ENCODE measurements around the gene KCNE5. TPM values are rescaled to one million over a fixed set of nuclear protein-coding genes. Genes with fewer than 3 reads are reported as not detected.
"Not testable (repeated sequence)": the region's sequence is repeated elsewhere in the genome, so short reads cannot be mapped to it uniquely, and the experiment has no call there.

KCNE5 gene
- total RNA-seq, 1 donor from 2014 or later: 0.52 TPM

- Mint-ChIP-seq H3K36me3 (ENCODE audit: low read depth) (no peaks in the 10 kb centered on the region), H3K27me3 (ENCODE audit: insufficient read depth) (peaks cover 6% of the 10 kb centered on the region), H3K27ac (no peak overlapping the region), H3K4me3 (no peak overlapping the region), H3K4me1 (ENCODE audit: low read depth) (no peaks in the 10 kb centered on the region), H3K9me3 (no peaks in the 10 kb centered on the region)
- intact Hi-C loops (cut with micrococcal nuclease): no loop called here
- DNase-seq (ENCODE audit: low spot score): no peak
These were observed 34.8 kb downstream of the KCNE5 start for GRCh38 chrX:109590176-109590575.

DNA sequence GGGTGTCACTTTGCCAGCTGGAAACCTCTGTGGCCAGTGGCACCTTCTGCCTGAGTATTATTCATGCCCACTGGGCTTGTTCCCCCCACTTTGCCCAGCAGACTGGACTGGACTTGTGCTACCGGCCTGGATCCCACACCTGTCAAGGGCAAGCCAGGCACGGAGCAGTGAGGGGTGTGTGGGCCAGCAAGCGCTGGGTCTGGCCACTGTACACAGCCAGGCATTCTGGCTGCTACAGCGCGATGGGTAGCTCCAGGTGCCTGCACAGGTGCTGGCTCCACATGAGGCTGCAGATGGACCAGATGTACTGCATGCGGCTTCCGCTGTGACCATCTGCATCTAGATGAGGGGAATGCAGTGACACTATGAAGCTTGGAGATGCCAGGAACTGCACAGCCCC is 39.5 kb downstream of the KCNE5 start:
- Mint-ChIP-seq H3K27me3 (ENCODE audit: insufficient read depth) (peaks cover 6% of the 10 kb centered on the region), H3K27ac (no peak overlapping the region), H3K4me1 (ENCODE audit: low read depth) (no peaks in the 10 kb centered on the region), H3K4me3 (no peak overlapping the region), H3K9me3 (no peaks in the 10 kb centered on the region), H3K36me3 (ENCODE audit: low read depth) (no peaks in the 10 kb centered on the region)
- DNase-seq (ENCODE audit: low spot score): no peak
- intact Hi-C loops (cut with micrococcal nuclease): no loop called here

DNA sequence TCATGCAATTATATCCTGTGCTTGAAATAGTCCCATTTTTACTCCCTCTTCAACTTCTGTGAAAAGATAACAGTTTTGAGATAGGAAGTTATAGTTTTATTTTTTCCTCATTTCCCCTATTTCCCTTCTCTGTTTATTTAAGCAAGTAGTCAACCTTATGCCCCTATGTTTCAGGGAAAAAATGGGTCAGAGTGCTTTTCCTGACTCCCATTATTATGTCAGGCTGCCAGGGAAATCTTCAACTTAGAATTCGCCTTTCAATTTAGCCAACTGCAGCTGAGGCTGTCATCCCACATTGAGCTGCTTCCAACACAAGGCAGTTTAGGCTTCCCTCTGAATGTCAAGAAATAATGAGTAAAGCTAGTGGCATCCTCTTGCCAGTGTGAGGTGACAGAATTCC is 46.1 kb downstream of the KCNE5 start:
- Mint-ChIP-seq H3K4me3 (no peak overlapping the region), H3K9me3 (no peaks in the 10 kb centered on the region), H3K27ac (no peak overlapping the region), H3K4me1 (ENCODE audit: low read depth) (no peaks in the 10 kb centered on the region), H3K36me3 (ENCODE audit: low read depth) (no peaks in the 10 kb centered on the region), H3K27me3 (ENCODE audit: insufficient read depth) (peaks cover 7% of the 10 kb centered on the region)
- intact Hi-C loops (cut with micrococcal nuclease): no loop called here
- DNase-seq (ENCODE audit: low spot score): no peak

DNA sequence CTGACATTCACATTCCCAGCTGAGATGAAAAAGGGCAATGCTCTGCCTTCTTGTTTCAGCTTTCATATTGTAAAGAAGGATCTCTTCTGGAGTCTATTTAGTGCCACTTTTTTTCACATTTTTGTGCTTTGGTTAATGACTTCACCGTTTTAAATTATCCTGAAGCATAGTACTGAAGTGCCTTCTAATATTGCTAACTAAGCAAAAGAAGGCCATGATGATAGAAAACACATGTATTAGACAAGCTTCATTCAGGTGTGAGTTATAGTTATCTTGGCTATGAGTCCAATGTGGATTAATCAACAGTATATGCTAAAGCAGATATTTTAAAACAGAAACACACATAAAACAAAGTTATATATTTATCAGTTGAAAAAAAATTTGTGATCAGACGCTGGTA is 47.9 kb downstream of the KCNE5 start:
- no peaks in the 10 kb centered on the region for H3K36me3 Mint-ChIP-seq (ENCODE audit: low read depth)
- H3K4me3 Mint-ChIP-seq: no peak overlapping the region
- H3K27me3 Mint-ChIP-seq (ENCODE audit: insufficient read depth): peaks cover 7% of the 10 kb centered on the region
- H3K4me1 Mint-ChIP-seq (ENCODE audit: low read depth): no peaks in the 10 kb centered on the region
- no peaks in the 10 kb centered on the region for H3K9me3 Mint-ChIP-seq
- H3K27ac Mint-ChIP-seq: no peak overlapping the region
- no peak for DNase-seq (ENCODE audit: low spot score)
- intact Hi-C loops (cut with micrococcal nuclease): no loop called here

GRCh38 chrX:109576083-109576482 is 48.9 kb downstream of the KCNE5 start:
- H3K27me3 Mint-ChIP-seq (ENCODE audit: insufficient read depth); intact Hi-C loops (cut with micrococcal nuclease); DNase-seq (ENCODE audit: low spot score); H3K4me1 Mint-ChIP-seq (ENCODE audit: low read depth); H3K27ac Mint-ChIP-seq; H3K9me3 Mint-ChIP-seq; H3K36me3 Mint-ChIP-seq (ENCODE audit: low read depth); H3K4me3 Mint-ChIP-seq: not testable (repeated sequence)

Other genes with a start within 250 kb of the KCNE5 start
- gene GUCY2F, start 143.1 kb downstream of the KCNE5 start, total RNA-seq: not detected in 2 replicates
- 10.3 and 11.8 TPM in 2 replicates for gene NXT2, start 88.3 kb downstream of the KCNE5 start, total RNA-seq
- gene ACSL4, start 108.1 kb upstream of the KCNE5 start, total RNA-seq: 76.0 and 77.3 TPM in 2 replicates

Measured in activated T-helper 1 cell treated with anti-CD3 and anti-CD28 coated beads, Interleukin-12 subunit alpha, Interleukin-12 subunit beta, Interleukin-2, Interleukin-4 antibody, amounts not matched to agents 30 ng/mL and 10 ng/mL and 1 ng/mL, durations not matched to agents 14 hours and 24 hours and 36 hours (primary cell).